ENCODE measurements around the gene ARMC10.

DNA sequence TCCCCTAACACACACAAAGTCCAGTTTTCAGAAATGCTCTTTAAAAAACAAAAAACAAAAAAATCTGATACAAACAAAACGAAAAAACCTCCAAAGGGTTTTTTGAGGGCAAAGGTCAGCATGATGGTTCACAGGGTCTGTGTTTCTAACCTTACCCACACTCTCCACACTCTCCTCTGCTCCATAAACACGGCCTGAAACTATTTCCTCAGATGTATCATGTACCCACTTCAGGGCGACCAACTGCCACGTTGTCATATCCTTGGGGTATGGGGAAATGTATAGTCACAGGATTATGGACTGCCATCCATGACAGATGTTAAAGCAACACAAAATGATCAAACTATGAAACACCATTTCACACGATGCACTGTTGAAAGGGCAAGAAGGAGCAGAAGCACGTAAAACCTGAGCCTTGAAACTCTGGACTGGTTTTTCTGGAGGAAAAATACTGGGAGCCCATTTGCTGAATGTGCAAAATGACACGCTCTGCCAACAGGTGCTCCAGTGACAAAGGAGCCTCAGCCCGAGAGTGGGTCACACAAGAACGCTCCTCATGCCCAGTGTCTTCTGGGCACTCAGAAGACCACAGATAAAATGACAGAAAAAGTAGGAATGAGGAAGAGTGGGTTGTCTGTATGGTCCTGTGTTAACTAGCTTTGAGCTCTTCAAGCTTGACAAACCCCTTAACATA, 58.2 kb downstream of the ARMC10 start:
- no peak for TF ChIP-seq GATA2 (IDR thresholded peaks at IDR 0.05; ENCODE audit: low read depth, low read length)
- TF ChIP-seq GATA3 (IDR thresholded peaks at IDR 0.05; ENCODE audit: low read depth, low read length), result no peak

Measured in SH-SY5Y (cell line).